ENCODE measurements around the gene IGFBPL1.

DNA sequence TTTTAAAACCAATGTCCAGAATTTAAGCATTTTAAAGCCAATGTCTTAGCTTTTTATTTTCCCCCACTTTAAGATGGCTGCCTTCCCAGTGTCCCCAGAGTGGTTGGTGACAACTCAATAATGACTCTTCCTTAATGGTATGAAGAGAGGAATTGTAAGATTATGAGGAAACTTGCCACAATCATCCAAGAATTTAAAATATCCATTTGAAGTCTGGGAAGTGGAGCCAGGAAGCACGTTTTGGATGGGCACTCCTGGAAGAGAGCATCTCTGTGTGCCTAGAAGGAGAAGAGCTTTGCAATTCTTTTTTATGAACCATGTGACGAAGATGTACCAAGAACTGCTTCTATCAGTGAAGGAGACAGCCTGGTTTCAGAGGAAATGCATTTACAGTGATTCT, 11.3 kb upstream of the IGFBPL1 start:
- TF ChIP-seq, protein P1, sequence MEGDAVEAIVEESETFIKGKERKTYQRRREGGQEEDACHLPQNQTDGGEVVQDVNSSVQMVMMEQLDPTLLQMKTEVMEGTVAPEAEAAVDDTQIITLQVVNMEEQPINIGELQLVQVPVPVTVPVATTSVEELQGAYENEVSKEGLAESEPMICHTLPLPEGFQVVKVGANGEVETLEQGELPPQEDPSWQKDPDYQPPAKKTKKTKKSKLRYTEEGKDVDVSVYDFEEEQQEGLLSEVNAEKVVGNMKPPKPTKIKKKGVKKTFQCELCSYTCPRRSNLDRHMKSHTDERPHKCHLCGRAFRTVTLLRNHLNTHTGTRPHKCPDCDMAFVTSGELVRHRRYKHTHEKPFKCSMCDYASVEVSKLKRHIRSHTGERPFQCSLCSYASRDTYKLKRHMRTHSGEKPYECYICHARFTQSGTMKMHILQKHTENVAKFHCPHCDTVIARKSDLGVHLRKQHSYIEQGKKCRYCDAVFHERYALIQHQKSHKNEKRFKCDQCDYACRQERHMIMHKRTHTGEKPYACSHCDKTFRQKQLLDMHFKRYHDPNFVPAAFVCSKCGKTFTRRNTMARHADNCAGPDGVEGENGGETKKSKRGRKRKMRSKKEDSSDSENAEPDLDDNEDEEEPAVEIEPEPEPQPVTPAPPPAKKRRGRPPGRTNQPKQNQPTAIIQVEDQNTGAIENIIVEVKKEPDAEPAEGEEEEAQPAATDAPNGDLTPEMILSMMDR (IDR thresholded peaks at IDR 0.05) = no peak
- no peak for TF ChIP-seq ZFX (IDR thresholded peaks at IDR 0.05; ENCODE audit: borderline replicate concordance)
